Heart left ventricle (tissue), 16 donors: Measurements from ENCODE around the gene MANF. TPM values are rescaled to one million over a fixed set of nuclear protein-coding genes. Genes with fewer than 3 reads are reported as not detected.
A peak's percentile ranks its signal among the peaks of the same experiment; 100 is the strongest.

ENCODE experiments used
- ATAC-seq, 4 donors: fragments of 200-7000 bp; cut with Tn5 transposase; one replicate each; pipeline ENCODE4 v1.9.1; 2020 to 2022; ENCODE audit warnings: moderate library complexity in 4 of 4, mild to moderate bottlenecking in 3 of 4, moderate number of reproducible peaks in 1 of 4
- DNase-seq, 5 donors: peaks; one replicate each; pipeline ENCODE4 v3.0.0-alpha.2; 2020
- H3K27ac ChIP-seq, 12 donors: fragments of 200-600 bp; sonication (generic) in 4 of 12; one replicate each; pipeline versions ENCODE4 v1.5.0 to v1.8.0; 2016 to 2022; ENCODE audit warnings: mild to moderate bottlenecking in 2 of 12
- H3K27me3 ChIP-seq, 9 donors: fragments of 200-600 bp; sonication (generic) in 2 of 9; one replicate each; pipeline versions ENCODE4 v1.5.1 to v1.8.0; 2016 to 2022; ENCODE audit warnings: mild to moderate bottlenecking in 3 of 9
- H3K36me3 ChIP-seq, 9 donors: fragments of 200-600 bp; sonication (generic) in 2 of 9; one replicate each; pipeline versions ENCODE4 v1.5.0 to v1.8.0; 2018 to 2022; ENCODE audit warnings: mild to moderate bottlenecking in 2 of 9
- H3K4me1 ChIP-seq, 12 donors: fragments of 200-600 bp; sonication (generic) in 4 of 12; one replicate each; pipeline versions ENCODE4 v1.5.0 to v1.8.0; 2016 to 2022; ENCODE audit warnings: mild to moderate bottlenecking in 3 of 12
- H3K4me3 ChIP-seq, 12 donors: fragments of 200-600 bp; sonication (generic) in 4 of 12; one replicate each; pipeline versions ENCODE4 v1.5.0 to v1.8.0; 2017 to 2022; ENCODE audit warnings: mild to moderate bottlenecking in 9 of 12, moderate library complexity in 4 of 12
- H3K9me3 ChIP-seq, 12 donors: fragments of 200-600 bp; sonication (generic) in 4 of 12; one replicate each; pipeline versions ENCODE4 v1.5.0 to v1.8.0; 2016 to 2022; ENCODE audit warnings: mild to moderate bottlenecking in 1 of 12
- CTCF ChIP-seq, 12 donors: fragments of 200-600 bp; sonication (generic) in 4 of 12; IDR thresholded peaks; one replicate each; pipeline versions ENCODE4 v1.5.0 to v1.8.0; 2018 to 2022; ENCODE audit warnings: antibody characterized with exemption in 12 of 12, mild to moderate bottlenecking in 5 of 12
- POLR2A ChIP-seq, 2 donors: fragments of 450-650 bp; IDR thresholded peaks; one replicate each; pipeline ENCODE4 v1.6.1; 2017; ENCODE audit warnings: antibody characterized with exemption in 2 of 2, mild to moderate bottlenecking in 2 of 2, moderate library complexity in 2 of 2
- WGBS, 4 donors: extraction: QIAGEN DNeasy Blood & Tissue Kit in 2 of 4; methylation state at CpG; one replicate each; pipeline versions ENCODE4 v1.1.5 to v1.1.7; 2013 to 2018; 5-methylcytosine and 5-hydroxymethylcytosine counted together
- intact Hi-C, 10 donors: fragments of 100-400 bp; cut with DNase I; formaldehyde crosslinking; loops; one replicate each; pipeline versions ENCODE4 v1.11.1 to v1.14.2; 2022
- polyA plus RNA-seq, 2 donors: library from polyadenylated mRNA; stranded (reverse); fragments of 200-250 nt; gene quantifications; one replicate each; pipeline ENCODE4 v1.2.3, GENCODE V29; 2013
- total RNA-seq, 9 donors: library from RNA; depleted of rRNA in 2 of 9; stranded (reverse); fragments of >200 nt in 2 of 9; fragmentation: NEBNext Ultra II Directional in 3 of 9; extraction: Animal tissue kit (Norgen Biotek cat#: 25700) in 3 of 9; gene quantifications; one replicate each; pipeline versions ENCODE4 v1.1.0 to v1.2.4, GENCODE V29; 2016 to 2023
- donor health status: ischemic (EF 13 %, LVEDD 7.1; RV severe dilation, severe dysfunction).
- donor health status: healthy with polysubstance abuse.
- donor health status: DM: no; HTN: yes; CAD: no.
- donor health status: DM: no; HTN: no; CAD: no.
- donor health status: ischemic (EF 25% LVEDD 6.9; RV normal size, moderate dysfunction).
- donor health status: ischemic (EF 25% LVEDD 5.7; RV mildly dilated, moderate dysfunction).
- donor health status: healthy.
- donor health status: DM: yes; HTN: yes; CAD: no.
- donor health status: ischemic (EF 35%, LVEDD 5.7; RV mildly dilated, moderate dysfunction).
- donor health status: nonischemic (EF 11% LVEDD 7.7; RV severe dilation, severe dysfunction).
- donor health status: DM: yes; HTN: yes; CAD: no.
- donor health status: PGD.
- donor health status: ischemic (EF 29% LVEDD 5.4; RV normal size, mild dysfunction).
- donor health status: nonischemic (EF 23%, LVEDD 6.1; RV moderate dilation, normal function).

The MANF gene
- total and polyA plus RNA-seq, 11 donors, result 21.2 to 130 (median 47.5) TPM

- Histone ChIP-seq H3K9me3 (no peaks in the 10 kb centered on the region), H3K4me1 (peaks cover 22 to 80% (median 65%) of the 10 kb centered on the region in 12 donors), H3K27me3 (no peaks in the 10 kb centered on the region), H3K36me3 (peaks cover 0 to 58% (median 54%) of the 10 kb centered on the region in 9 donors), H3K4me3 (no peak overlapping the region), H3K27ac (peak overlapping the region in 1 of 12 donors; percentile 89)
- intact Hi-C loops, result loop anchor here (2.0 to 10.0 kb wide), 18 partner anchors 43 to 1045 kb away; partner anchors contain the start of genes MAPKAPK3 (in 7 of the 10), TEX264 (in 4 of the 10), C3orf18 (in 1 of the 10) and CYB561D2 (in 1 of the 10)
- DNase-seq (peak in 4 of 5 donors; percentile 36 to 75 (median 45)), ATAC-seq (no peak)
- TF ChIP-seq POLR2A (IDR thresholded peaks at IDR 0.05) (no peak), CTCF (IDR thresholded peaks at IDR 0.05) (peak; percentile 54 to 77 (median 67))
- WGBS, 4 donors, result 49 to 60% (median 54%) methylated on average over 6 of the region's 6 CpGs
Observed at GRCh38 chr3:51389423-51390183, 4.5 kb downstream of the MANF start.

GRCh38 chr3:51390246-51391074, 5.4 kb downstream of the MANF start:
- no peak for TF ChIP-seq POLR2A (IDR thresholded peaks at IDR 0.05)
- peak in 3 of 12 donors; percentile 84 to 96 (median 94) for TF ChIP-seq CTCF (IDR thresholded peaks at IDR 0.05)
- Histone ChIP-seq H3K27me3 (no peaks in the 10 kb centered on the region), H3K36me3 (peaks cover 0 to 66% (median 62%) of the 10 kb centered on the region in 9 donors), H3K27ac (peak overlapping the region in 11 of 12 donors; percentile 66 to 95 (median 86)), H3K4me1 (peaks cover 22 to 87% (median 68%) of the 10 kb centered on the region in 12 donors), H3K9me3 (no peaks in the 10 kb centered on the region), H3K4me3 (peak overlapping the region in 11 of 12 donors; percentile 57 to 90 (median 74))
- ATAC-seq (peak in 3 of 4 donors; percentile 4 to 16 (median 12)), DNase-seq (no peak)
- WGBS, 4 donors, result 37 to 51% (median 41%) methylated on average over 19 to 29 of the region's 29 CpGs
- intact Hi-C loops, result loop anchor here in 8 of 10 donors (2.0 to 10.0 kb wide), 9 partner anchors 42 to 774 kb away; partner anchors contain the start of genes TEX264 (in 3 of the 8) and MAPKAPK3 (in 1 of the 8)

- Histone ChIP-seq H3K36me3 (peaks cover 0 to 73% (median 69%) of the 10 kb centered on the region in 9 donors), H3K9me3 (no peaks in the 10 kb centered on the region), H3K27ac (peak within 1 kb of the TSS; percentile 78 to 95 (median 89)), H3K4me3 (peak within 1 kb of the TSS; percentile 57 to 90 (median 74)), H3K4me1 (peaks cover 21 to 87% (median 69%) of the 10 kb centered on the region in 12 donors), H3K27me3 (no peaks in the 10 kb centered on the region)
- TF ChIP-seq CTCF (IDR thresholded peaks at IDR 0.05) (peak in 9 of 12 donors; percentile 85 to 97 (median 91)), POLR2A (IDR thresholded peaks at IDR 0.05) (peak in 1 of 2 donors; percentile 70)
- peak; percentile 93 to 97 (median 94) for ATAC-seq
- peak; percentile 98 to 100 (median 99) for DNase-seq
- WGBS, 4 donors, result 0 to 2% (median 0%) methylated on average over 26 to 83 of the region's 83 CpGs; no CpG with 5 or more reads in 1 of the 4 donors
- intact Hi-C loops, result loop anchor here in 8 of 10 donors (2.0 to 10.0 kb wide), 9 partner anchors 41 to 774 kb away; partner anchors contain the start of genes TEX264 (in 3 of the 8) and MAPKAPK3 (in 1 of the 8)
Observed at GRCh38 chr3:51391075-51391565, 6.0 kb downstream of the MANF start, which contains the start of gene RBM15B. TSS of gene RBM15B (plus strand) at chr3:51391285. CDS start at chr3:51391400, 115 bp downstream.
